ENCODE results near the gene RAC2.
"Not testable (repeated sequence)": the region's sequence is repeated elsewhere in the genome, so short reads cannot be mapped to it uniquely, and the experiment has no call there.

RAC2 gene

DNA sequence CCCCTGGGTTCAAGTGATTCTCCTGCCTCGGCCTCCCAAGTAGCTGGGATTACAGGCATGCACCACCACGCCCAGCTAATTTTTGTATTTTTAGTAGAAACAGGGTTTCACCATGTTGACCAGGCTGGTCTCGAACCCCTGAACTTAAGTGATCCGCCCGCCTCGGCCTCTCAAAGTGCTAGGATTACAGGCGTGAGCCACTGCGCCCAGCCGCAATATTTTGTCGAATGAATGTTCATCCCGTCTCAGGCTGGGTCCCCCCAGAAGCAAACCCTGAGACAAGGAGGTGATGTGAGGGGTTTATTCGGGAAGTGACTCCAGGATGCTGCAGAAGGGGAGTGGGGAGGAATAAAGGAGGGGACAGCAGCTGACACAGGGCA lies 10.7 kb downstream of the RAC2 start:
- not testable (repeated sequence) for DNase-seq

DNA sequence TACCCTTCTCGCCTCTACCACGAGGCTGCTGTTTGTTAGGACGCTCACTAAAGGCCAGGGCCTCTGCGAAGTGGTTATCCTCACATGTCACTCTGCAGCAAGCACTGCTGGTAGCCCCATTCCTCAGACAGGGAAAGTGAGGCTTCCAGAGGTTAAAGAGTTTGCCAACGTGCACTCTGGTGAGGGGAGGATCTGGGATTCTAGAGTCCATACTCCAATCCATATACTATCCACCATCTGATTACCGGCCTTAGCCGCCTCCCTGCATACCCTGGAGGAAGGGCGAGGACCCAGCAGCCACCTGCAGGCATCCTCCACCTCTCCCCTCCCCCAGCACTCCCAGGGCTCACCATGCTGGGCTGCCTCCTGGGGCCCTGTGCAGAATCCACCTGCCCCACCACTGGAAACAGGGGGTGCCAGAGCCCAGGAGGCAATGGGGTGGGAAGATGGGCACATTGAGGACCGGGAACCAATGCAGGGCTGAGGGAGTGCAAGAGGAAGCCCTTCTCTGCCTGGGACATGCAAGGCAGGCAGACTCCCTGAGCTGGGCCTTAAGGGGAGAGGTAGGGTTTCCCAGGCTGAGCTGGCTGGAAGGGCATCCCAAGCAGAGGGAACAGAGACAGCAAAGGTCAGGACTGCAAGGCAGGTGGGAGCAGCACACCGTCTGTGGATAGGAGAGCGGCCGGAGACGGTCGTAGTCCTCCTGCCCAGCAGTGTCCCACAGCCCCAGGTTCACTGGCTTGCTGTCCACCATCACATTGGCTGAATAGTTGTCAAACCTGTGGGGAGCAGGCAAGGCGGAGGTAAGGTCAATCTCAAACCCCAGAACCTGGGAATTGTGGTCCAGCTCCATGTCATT lies 11.7 kb downstream of the RAC2 start:
- no peak for DNase-seq

DNA sequence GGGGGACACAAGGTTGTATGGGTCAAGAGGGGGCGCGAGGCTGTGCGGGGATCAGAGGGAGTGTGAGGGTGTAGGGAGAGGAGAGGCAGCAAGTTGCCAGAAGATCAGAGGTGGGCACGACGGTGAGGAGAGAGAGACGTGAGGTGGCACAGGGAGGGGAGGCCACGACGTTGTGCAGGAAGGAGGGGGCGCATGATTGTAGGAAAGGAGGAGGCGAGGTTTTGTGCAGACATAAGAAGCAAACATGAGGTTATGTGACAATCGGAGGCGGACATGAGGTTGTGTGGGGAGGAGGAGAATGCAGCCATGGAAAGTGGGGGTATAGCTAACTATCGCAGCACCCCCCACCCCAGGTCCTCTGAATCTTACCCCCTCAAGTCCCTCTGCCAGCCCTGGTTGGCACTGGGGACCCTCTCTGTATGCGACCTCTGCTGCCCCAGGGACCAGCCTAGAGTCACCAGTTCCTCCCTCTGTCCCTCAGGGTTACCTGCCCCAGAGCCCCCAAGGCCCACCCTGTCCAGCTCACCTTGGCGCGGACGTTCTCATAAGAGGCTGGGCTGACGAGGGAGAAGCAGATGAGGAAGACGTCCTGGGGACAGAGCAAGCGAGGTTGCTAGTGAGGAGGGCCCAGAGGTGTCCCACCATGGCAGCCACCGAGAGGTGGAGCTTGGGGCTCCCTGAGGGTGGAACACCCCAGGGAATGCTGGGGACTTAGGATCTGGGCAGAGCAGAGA lies 12.5 kb downstream of the RAC2 start:
- peak; percentile 46 for DNase-seq

DNA sequence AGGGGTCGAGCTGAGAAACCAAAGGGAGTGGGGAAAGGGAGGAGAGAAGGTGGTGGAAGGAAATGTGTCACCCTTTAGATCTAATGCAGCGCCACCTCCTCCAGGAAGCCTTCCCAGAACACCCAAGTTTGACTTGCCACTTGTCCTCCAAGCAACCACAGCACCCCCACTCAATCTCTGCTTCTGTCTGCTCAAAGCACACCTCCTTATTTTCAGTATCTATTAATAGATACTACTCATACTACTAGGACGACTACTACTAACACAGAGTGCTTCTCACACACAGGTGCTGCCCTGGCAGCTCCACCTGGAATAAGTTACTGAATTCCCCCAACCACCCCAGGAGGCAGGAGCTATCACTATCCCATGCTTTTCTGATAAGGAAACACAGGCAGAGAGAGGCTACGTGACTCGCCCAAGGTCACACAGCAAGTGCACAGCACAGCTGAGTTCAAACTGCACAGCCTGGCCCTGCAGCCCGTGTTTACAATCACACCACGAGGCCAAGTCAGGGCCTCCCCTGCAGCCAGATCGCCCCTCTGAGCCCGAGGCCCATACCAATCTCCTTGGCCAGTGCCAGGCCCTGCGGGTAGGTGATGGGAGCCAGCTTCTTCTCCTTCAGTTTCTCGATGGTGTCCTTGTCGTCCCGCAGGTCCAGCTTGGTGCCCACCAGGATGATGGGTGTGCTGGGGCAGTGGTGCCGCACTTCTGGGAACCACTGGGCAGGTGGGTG lies 13.2 kb downstream of the RAC2 start:
- peak; percentile 35 for DNase-seq

DNA sequence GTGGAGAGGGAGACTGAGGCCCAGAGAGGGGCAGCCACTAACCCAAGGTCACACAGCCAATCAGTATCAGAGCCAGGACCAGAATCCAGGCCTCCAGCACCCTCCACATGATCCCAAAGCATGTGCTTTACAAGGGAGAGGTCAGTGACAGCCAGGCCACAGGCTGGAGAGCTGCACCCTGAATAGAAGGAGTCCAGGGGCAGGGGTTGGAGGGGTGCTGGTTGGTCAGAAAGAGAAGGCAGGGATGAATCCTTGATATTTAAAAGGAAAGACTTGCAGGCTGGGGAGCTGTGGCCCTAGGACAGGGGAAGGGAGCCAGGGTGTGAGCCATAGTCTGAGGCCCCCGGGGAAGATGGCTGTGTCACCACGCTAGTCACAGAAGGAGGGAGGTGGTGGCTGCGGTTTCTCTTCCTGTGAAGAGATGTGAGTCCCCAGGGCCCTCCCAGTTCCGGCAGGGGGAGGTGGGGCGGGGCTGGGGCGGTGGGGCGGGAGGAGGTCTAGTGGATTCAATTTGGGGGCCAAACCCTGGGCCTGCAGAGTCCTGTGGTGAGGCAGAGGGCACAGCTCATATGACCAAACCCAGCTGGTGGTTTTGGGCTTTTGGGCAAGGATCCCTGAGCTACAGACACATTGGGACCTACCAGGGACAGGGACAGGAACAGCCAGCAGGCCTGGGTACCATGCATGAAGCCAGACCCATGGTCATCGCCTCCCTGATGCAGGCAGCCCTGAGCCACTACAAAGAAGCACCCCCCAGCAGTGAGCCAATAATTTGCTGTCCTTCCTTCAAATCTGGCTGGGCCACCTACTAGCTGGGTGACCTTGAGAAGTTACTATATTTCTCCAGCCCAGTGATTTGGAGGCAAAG lies 14.0 kb downstream of the RAC2 start:
- DNase-seq, result peak; percentile 81

DNA sequence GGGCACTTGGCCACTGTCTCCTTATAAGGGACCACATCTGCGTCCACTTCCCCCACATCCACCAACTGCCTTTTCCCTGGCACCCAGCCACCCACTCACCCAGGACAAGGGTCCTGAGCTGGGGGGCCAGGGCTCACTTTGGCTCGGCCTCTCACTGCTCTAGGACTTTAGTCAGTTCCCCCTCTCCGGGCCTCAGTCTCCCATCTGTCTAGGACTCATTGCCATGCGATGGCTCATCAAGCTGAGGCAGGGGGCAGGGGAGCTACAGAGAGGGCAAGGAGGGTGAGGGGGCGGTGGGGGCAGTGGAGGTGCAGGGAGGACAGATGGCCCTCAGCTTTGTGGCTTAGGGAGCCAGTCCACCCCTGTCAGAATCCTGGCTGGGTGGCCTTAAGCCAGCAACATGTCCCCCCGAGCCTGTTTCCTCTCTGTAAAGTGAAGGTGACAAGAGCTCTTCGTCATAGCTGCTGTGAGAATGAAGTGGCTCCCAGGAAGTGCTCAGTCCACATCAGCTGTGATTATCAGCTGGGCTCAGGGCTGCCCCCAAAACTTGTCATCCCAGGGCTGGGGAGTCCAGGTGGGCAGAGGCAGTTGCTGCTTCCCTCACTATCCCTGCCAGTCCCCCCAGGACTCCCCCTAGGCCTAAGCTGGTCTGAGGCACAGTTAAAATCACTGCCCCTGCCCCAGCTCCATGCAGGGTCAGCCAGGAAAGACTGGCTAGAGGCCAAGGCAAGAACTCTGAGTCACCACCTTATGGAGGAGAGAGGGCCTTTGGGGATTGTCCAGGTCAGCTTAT lies 14.9 kb downstream of the RAC2 start:
- DNase-seq, result no peak

DNA sequence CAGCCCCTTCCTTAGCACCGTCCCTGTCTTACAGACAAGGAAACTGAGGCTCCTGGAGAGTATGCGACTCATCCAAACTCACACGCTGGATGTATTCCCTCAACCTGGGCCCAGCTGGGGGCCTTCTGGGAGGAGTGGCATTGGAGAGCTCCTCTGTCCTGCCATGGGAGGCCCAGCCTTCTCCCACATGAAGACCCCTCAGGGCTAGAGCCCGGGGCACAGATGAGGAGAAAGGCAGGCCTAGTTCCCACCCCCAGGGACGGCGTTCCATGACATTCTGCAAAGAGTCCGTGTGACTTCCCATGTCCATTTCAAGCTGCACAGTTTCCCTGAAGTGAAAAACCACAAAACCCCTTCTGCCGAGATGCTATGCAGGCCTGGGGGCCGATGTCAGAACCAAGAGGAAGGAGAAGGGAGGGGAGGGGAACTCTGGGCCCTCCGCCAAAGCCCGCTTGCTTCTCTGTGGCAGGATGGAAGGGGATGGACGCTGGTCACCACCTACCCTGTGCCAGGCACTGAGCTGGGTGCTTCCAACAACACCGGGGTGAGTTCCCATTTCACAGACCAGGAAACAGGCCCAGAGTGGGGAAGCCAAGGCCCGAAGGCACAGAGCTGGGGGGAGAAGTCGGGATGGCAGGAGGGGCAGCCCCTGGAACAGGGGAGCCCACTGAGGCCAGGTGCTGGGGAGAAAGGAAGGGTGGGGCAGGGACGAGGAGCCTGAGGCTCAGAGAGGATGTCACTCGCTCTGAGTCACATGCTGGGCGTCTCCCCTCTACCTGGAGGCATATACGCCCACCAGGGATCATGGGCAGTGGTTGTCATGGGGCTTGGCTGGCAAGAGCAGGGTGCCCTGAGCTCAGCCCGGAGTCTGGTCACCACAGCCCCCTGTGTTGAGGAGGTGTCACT lies 15.7 kb downstream of the RAC2 start:
- no peak for DNase-seq

DNA sequence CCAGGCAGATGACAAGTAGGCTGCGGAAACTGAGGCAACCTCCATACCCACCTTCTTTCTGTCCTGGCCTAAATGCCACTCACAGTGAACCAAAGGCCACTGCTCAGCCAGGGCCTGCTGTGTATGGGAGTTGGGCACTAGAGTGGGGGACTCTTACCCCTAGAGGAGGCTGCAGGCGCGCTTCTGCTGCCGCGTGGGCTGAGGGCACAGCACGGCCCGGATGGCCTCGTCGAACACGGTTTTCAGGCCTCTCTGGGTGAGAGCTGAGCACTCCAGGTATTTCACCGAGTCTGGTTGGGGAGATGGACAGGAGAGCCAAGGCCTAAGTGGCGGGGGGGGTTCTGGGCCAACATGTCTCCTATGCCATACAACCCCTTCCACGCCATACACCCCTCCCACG lies 17.6 kb downstream of the RAC2 start:
- DNase-seq, result no peak

DNA sequence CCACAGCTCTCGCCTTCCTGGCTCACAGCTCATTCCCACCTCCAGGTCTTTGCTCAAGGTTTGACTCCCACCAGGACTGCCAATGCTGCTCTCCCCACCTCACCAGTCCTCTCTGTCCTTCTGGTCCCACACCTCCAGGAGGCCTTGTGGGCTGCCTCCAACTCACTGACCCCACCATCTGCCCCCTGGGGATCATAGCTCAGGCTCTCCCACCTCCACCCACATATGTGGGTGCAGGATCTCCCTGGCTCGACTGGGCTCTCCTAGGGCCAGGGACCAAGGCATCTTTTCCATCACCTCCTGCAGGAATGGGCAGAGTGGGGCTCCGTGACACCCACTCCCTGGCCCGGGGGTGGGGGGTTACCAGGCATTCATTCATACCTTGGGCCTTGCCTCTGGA lies 18.0 kb downstream of the RAC2 start:
- no peak for DNase-seq

DNA sequence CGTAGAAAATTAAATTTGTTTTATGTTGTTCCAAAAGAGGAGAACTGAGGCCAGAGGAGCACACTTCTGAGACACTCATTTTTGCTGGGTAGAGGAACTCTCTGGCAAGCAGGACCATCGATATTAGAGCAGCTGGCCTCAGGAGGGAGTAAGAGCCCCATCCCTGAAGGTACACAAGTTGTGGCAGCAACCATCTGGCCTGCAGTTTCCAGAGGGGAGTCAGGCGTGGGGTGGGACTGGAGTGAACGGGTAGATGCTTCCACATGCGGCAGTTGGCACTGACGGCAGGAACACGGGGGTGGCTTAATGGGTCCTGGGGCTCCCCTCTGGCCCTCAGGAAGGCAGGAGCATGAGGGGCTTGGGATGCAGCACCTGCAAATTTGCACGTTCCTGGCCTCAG lies 18.6 kb downstream of the RAC2 start:
- no peak for DNase-seq

DNA sequence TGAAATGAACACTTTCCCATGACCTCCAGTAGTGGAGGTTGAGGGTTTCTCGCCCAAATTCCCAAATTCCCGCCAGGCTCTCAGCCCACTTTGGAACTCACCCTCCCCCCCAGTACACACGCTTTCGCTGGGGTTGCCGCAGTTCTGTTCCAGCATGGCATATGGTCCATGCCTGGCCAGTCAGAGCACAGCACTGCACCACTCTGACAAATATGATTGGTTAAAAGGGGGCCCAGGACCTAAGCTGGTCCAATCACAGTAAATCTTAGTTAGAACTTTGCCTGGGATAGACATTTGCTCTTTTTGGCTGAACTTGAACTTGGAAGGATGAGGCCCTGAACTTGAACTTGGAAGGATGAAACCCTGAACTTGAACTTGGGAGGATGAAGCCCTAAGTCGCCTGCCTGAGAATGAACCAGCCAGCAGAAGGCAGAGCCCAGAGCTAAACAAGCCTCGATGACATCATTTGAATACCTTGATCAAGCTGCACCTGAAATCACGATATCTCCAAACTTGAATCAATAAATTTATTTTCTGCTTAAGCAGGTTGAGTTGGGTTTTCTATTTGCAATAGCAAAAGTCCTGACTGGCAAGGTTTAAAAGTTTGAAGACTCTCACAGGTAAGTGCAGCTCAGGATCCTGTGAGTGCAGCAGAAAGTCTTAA lies 19.2 kb downstream of the RAC2 start:
- no peak for DNase-seq

DNA sequence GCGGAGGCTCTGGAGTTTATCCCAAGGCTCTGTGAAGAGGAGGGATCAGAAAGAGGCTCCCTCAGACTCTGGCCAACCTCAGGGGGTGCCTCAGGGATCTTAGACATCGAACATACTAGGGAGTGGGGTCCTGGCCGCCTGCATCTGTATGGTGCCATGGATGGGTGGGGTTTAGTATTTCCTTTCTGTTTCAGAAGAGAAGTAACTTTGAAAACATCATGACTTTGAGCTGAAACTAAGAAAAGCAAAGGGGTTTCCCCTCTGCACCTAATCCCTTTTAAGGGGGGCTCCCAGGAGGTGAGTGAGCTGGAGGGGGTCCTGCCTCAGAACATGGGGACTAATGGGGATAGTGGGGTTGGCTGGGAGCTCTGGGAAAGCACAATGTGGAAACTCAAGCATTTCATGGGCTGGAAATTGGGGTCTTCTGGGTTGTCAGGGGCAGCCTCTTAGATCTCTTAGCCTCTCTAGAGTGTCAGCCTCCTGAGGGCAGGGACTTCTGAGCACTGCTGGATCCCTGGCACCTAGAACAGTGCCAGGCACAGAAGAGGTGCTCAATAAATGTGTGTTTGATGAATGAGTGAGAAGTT lies 20.0 kb downstream of the RAC2 start:
- DNase-seq, result no peak

DNA sequence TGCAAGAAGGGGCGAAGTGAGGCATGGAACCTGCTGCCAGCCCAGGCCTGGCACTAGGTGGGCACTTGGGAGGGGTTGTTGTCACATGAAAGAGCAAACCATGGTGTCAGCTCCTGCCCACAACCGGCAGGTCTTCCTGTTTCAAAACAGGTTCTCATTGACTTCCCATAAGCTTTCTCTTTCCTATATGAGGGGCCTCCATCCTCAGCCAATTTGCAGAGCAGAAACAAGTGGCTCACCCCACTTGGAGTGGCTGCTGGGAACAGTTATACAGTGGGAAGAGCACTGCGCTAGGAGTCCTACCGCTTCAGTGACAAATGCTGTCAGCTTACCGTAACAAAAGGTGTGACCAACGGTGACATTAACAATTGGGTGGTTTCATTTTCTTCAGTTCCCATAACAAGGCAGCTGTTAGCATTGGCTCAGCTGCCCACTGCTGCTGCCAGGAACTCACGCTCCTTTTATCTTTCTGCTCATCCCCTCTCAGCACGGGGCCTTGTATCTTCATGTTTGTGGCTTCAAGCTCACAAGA lies 21.6 kb downstream of the RAC2 start:
- DNase-seq, result no peak

DNA sequence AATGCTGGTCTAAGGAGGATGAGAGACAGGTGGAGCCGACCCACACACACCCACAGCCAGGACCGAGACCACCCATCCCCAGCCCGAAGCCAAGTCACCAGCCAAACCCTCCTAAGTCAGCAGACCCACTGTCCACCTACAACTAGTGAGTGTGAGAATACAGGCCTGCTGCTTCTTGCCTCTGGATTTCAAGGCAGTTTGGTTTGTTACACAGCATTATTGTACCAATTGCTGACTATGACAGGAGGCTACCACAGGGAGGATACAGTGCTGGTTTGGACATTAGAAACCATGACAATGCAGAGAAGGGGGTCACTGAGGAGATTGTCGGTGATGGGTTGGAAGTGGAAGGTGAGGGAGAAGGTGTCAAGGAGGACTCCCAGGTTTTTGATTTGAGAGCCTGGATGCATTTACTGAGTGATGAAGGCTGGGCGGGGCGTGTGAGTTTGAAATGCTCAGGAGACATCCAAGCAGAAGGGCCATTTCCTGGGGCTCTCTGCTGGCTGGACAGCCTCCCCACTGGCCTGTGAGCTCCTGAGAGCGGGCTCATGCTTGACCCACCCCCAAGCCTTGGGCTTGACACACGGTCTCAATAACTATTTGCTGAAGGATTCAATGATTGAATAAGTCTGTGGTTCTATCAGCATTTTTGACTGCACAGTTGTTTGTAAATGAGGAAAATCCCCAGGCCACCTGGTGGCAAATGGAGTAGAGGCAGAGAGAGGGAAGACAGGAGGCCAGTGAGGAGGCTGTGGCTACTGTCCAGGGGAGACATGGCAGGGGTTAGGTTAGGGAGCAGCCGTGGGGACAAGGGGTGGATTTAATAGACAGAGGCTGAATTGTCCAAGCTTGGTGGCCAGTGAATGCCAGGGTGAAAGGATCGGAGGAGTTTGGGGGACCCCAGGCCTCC lies 22.4 kb downstream of the RAC2 start:
- no peak for DNase-seq

DNA sequence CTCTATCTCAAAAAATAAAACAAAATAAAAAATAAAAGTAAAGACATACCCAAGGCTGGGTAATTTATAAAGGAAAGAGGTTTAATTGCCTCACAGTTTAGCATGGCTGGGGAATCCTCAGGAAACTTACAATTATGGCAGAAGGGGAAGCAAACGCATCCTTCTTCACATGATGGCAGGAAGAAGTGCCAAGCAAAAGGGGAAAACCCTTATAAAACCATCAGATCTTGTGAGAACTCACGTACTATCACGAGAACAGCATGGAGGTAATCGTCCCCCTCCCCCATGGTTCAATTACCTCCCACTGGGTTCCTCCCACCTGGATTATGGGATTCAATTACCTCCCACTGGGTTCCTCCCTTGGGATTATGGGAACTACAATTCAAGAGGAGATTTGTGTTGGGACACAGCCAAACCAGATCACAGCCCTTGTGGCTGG lies 23.5 kb downstream of the RAC2 start:
- DNase-seq, result no peak

DNA sequence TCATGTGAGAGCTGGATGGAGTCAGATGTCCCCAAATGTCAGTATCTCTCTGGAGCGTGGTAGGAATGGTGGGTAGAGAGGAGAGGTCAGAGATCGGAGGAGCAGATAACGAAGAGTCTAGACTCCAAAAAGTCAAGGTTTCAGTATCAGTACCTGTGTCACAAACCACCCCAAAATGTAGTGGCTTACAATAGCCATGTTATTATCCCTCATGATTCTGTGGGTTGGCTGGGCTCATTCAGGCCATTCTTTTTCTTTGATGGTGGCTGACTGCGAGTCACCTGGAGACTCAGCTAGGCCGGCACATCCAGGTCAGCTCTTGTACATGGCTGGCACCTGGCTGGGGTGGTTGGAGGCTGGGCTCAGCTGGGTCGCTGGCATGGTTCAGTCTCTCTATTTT lies 24.5 kb downstream of the RAC2 start:
- DNase-seq, result no peak

DNA sequence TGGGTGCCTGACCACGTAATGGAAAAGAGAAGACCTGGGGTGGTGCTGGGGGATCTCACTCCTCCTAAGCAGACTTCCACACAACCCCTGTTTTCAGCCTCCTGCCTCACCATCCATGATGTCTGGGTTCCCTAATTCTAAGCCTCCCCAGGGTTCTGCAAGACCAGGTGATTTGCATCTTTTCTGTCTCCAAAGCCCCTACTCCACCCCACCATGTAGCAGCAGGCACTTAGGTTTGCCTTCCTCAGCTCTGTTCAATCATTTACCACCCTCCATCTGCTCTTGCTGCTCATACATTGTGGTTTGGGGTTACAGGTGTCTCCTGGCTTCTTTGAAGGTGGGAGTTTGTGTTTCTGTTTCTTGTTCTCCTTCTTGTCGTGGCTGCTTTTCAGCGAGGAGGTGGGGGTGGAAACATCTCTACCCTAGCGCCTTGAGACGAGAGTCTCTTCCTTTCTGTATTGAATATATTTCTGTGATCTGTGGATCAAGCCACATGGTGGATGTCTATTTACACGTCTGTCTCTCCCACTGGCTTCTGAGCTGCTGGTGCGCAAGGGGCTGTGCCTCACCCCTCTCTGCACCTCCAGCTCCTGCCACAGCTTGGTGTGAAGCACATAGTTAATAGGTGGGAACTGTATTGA lies 25.2 kb downstream of the RAC2 start:
- peak; percentile 58 for DNase-seq

DNA sequence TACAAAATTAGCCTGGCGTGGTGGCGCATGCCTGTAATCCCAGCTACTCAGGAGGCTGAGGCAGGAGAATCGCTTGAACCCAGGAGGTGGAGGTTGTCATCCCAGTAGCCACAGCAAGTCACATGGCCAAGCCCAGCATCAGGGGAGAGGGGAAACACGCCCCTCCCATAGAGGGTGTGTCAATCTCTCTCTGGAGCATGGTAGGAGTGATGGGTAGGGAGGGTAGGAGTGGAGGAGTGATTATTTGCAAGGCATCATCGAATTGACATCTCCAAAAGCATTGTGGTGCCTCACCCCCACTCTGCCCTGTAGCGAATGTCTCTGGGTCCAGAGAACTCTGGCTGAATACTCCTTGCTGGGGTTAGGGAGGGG lies 25.7 kb downstream of the RAC2 start:
- DNase-seq, result no peak
